HL-60 (cell line): Measurements from ENCODE around the gene BLOC1S4.

Experiments used
- CTCF ChIP-seq: IDR thresholded peaks from one replicate; pipeline ENCODE4 v1.5.1; 2011; ENCODE audit warnings: low read length, control low read depth, inconsistent platforms; ENCODE audit not compliant: insufficient read depth
- POLR2AphosphoS5 ChIP-seq: IDR thresholded peaks from 2 replicates; pipeline ENCODE4 v1.6.1; 2012; ENCODE audit warnings: low read depth

- no peak for TF ChIP-seq CTCF
- no peak for TF ChIP-seq POLR2AphosphoS5
Observed at GRCh38 chr4:6718932-6719610, 3.1 kb downstream of the BLOC1S4 start.
